Measurements from ENCODE around the gene SLC22A2.
"Not testable (repeated sequence)": the region's sequence is repeated elsewhere in the genome, so short reads cannot be mapped to it uniquely, and the experiment has no call there.

The SLC22A2 gene

DNA sequence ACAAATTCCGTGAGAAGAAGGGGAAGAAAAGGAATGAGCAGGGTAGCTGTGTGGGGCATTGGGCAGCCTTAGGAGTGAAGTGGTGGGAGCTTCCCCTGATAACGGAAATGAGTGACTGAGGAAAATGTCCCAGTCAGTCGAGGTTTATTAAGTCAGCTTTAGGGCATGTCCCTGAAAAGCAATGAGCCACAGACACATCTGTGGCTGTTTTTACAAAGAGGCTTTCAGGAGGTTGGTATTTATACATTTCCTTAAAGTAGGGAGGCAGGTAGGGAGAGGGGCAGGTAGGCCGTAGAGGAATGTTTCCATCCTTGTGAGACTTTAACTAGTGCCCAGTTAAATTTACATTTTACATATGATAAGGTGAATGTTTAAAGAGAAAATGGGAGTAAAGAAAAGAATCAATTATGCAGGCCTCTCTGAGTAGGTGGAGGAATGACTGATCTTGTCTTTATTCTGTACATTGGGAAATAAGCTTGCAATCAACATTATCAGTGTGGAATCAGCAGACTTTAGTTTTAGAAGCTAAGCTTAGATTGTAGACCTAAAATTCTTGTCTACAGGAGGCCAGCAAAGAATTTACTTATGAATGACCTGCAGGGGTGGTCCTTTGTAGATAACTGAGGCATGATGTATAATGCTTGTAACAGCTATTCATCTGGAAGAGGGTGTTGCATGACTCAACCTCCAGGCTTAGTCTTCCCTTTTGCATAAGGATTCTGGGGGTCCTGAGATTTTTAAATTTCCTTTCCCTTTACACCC lies 18.5 kb downstream of the SLC22A2 start:
- no peak for DNase-seq (ENCODE audit: low read depth)
- peaks cover 4% of the 10 kb centered on the region for H3K4me1 ChIP-seq (ENCODE audit: control insufficient read depth, insufficient read depth, low read length)
- H3K36me3 ChIP-seq (ENCODE audit: control insufficient read depth, insufficient read depth, low read length, severe bottlenecking): no peaks in the 10 kb centered on the region
- H3K27me3 ChIP-seq (replicated peaks; ENCODE audit: control insufficient read depth, insufficient read depth, low read length): no peaks in the 10 kb centered on the region
- H3K4me3 ChIP-seq (ENCODE audit: low read length): no peak overlapping the region
- H3K9ac ChIP-seq (ENCODE audit: low read length): no peak overlapping the region
- peaks cover 11% of the 10 kb centered on the region for H3K9me3 ChIP-seq (ENCODE audit: control insufficient read depth, low read length)

DNA sequence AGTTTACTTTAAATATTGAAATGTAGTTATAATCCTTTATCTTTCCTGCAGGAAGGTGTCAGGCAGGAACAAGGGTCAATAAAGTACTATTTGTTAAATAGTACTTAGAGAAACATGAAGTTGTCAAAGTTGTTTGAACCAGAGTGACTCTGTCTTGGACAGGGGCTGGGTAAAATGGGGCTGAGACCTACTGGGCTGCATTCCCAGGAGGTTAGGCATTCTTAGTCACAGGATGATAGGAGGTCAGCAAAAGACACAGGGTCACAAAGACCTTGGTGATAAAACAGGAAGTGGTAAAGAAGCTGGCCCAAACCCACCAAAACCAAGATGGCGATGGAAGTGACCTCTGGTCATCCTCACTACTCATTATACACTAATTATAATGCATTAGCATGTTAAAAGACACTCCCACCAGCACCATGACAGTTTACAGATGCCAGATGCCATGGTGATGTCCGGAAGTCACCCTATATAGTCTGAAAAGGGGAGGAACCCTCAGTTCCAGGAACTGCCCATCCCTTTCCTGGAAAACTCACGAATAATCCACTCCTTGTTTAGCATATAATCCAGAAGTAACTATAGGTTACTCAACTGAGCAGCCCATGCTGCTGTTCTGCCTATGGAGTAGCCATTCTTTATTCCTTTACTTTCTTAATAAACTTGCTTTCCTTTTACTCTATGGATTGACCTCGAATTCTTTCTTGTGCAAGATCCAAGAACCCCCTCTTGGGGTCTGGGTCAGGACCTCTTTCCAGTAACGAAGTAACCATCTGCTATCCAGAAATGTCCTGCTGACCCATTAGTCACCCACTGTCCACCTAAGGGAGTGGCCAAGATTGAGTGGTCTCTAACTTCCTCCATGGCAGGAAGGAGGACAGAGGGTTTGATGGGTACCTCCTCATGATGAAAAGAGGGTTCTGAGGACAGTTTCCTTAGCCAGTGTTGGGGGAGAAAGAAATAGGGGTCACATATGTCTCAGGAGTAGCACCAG lies 19.6 kb downstream of the SLC22A2 start:
- Histone ChIP-seq H3K4me1 (ENCODE audit: control insufficient read depth, insufficient read depth, low read length) (peaks cover 4% of the 10 kb centered on the region), H3K4me3 (ENCODE audit: low read length) (no peak overlapping the region), H3K27me3 (replicated peaks; ENCODE audit: control insufficient read depth, insufficient read depth, low read length) (no peaks in the 10 kb centered on the region), H3K36me3 (ENCODE audit: control insufficient read depth, insufficient read depth, low read length, severe bottlenecking) (no peaks in the 10 kb centered on the region), H3K9ac (ENCODE audit: low read length) (no peak overlapping the region), H3K9me3 (ENCODE audit: control insufficient read depth, low read length) (peaks cover 11% of the 10 kb centered on the region)
- DNase-seq (ENCODE audit: low read depth): no peak

- no peak for DNase-seq (ENCODE audit: low read depth)
- H3K4me1 ChIP-seq (ENCODE audit: control insufficient read depth, insufficient read depth, low read length): peaks cover 4% of the 10 kb centered on the region
- H3K4me3 ChIP-seq (ENCODE audit: low read length): no peak overlapping the region
- H3K36me3 ChIP-seq (ENCODE audit: control insufficient read depth, insufficient read depth, low read length, severe bottlenecking): no peaks in the 10 kb centered on the region
- no peaks in the 10 kb centered on the region for H3K27me3 ChIP-seq (replicated peaks; ENCODE audit: control insufficient read depth, insufficient read depth, low read length)
- H3K9ac ChIP-seq (ENCODE audit: low read length): no peak overlapping the region
- H3K9me3 ChIP-seq (ENCODE audit: control insufficient read depth, low read length): peaks cover 11% of the 10 kb centered on the region
Observed at GRCh38 chr6:160238278-160238711, 20.3 kb downstream of the SLC22A2 start.

- DNase-seq (ENCODE audit: low read depth); H3K27me3 ChIP-seq (replicated peaks; ENCODE audit: control insufficient read depth, insufficient read depth, low read length); H3K36me3 ChIP-seq (ENCODE audit: control insufficient read depth, insufficient read depth, low read length, severe bottlenecking); H3K4me3 ChIP-seq (ENCODE audit: low read length); H3K4me1 ChIP-seq (ENCODE audit: control insufficient read depth, insufficient read depth, low read length); H3K9ac ChIP-seq (ENCODE audit: low read length): not testable (repeated sequence)
- H3K9me3 ChIP-seq (ENCODE audit: control insufficient read depth, low read length): peaks cover 11% of the 10 kb centered on the region
Observed at GRCh38 chr6:160237597-160238275, 20.9 kb downstream of the SLC22A2 start.

DNA sequence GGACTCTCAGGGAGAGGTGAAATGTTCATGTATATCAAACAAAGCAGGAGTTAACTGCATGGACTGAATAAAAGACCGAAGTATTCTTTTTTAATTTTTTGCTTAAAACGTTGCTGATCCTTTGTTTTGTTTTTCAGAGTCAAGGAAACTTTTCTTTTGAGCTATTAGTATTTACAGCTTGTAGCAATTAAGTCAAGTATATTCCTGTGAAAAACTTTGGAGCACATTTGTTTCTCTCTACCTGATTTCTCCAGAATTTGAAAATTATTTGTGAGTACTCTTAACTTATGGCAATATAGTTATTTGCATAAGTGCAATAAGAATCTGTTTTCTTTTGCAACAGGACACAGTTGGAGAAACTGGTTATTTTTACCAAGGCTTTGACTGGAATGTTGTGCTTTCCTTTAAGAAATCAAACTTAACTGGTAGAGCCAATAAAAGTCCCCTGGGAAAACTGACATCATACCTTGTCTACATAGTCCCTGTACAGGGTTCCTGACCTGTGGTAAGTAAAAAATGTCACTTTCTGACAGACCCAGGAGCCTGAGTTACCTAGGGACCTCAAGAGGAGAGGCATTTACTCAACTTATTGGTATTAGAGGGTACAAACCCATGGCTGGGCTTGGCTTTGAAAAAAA lies 22.3 kb downstream of the SLC22A2 start:
- H3K27me3 ChIP-seq (replicated peaks; ENCODE audit: control insufficient read depth, insufficient read depth, low read length); H3K4me3 ChIP-seq (ENCODE audit: low read length); H3K9ac ChIP-seq (ENCODE audit: low read length); DNase-seq (ENCODE audit: low read depth); H3K4me1 ChIP-seq (ENCODE audit: control insufficient read depth, insufficient read depth, low read length); H3K36me3 ChIP-seq (ENCODE audit: control insufficient read depth, insufficient read depth, low read length, severe bottlenecking): not testable (repeated sequence)
- H3K9me3 ChIP-seq (ENCODE audit: control insufficient read depth, low read length): peaks cover 11% of the 10 kb centered on the region

GRCh38 chr6:160233950-160234640 lies 24.5 kb downstream of the SLC22A2 start:
- H3K36me3 ChIP-seq (ENCODE audit: control insufficient read depth, insufficient read depth, low read length, severe bottlenecking); H3K4me3 ChIP-seq (ENCODE audit: low read length); H3K9ac ChIP-seq (ENCODE audit: low read length); H3K27me3 ChIP-seq (replicated peaks; ENCODE audit: control insufficient read depth, insufficient read depth, low read length); H3K4me1 ChIP-seq (ENCODE audit: control insufficient read depth, insufficient read depth, low read length); DNase-seq (ENCODE audit: low read depth): not testable (repeated sequence)
- peaks cover 11% of the 10 kb centered on the region for H3K9me3 ChIP-seq (ENCODE audit: control insufficient read depth, low read length)

- no peak overlapping the region for H3K9ac ChIP-seq (ENCODE audit: low read length)
- no peaks in the 10 kb centered on the region for H3K9me3 ChIP-seq (ENCODE audit: control insufficient read depth, low read length)
- no peaks in the 10 kb centered on the region for H3K36me3 ChIP-seq (ENCODE audit: control insufficient read depth, insufficient read depth, low read length, severe bottlenecking)
- no peaks in the 10 kb centered on the region for H3K27me3 ChIP-seq (replicated peaks; ENCODE audit: control insufficient read depth, insufficient read depth, low read length)
- H3K4me1 ChIP-seq (ENCODE audit: control insufficient read depth, insufficient read depth, low read length): peaks cover 4% of the 10 kb centered on the region
- H3K4me3 ChIP-seq (ENCODE audit: low read length): no peak overlapping the region
- no peak for DNase-seq (ENCODE audit: low read depth)
Observed at GRCh38 chr6:160227769-160228161, 30.9 kb downstream of the SLC22A2 start.

- DNase-seq (ENCODE audit: low read depth): no peak
- peaks cover 4% of the 10 kb centered on the region for H3K4me1 ChIP-seq (ENCODE audit: control insufficient read depth, insufficient read depth, low read length)
- no peak overlapping the region for H3K4me3 ChIP-seq (ENCODE audit: low read length)
- H3K9me3 ChIP-seq (ENCODE audit: control insufficient read depth, low read length): no peaks in the 10 kb centered on the region
- H3K9ac ChIP-seq (ENCODE audit: low read length): no peak overlapping the region
- H3K27me3 ChIP-seq (replicated peaks; ENCODE audit: control insufficient read depth, insufficient read depth, low read length): no peaks in the 10 kb centered on the region
- no peaks in the 10 kb centered on the region for H3K36me3 ChIP-seq (ENCODE audit: control insufficient read depth, insufficient read depth, low read length, severe bottlenecking)
Observed at GRCh38 chr6:160227038-160227768, 31.4 kb downstream of the SLC22A2 start.

- Histone ChIP-seq H3K9ac (ENCODE audit: low read length) (no peak overlapping the region), H3K27me3 (replicated peaks; ENCODE audit: control insufficient read depth, insufficient read depth, low read length) (no peaks in the 10 kb centered on the region), H3K4me3 (ENCODE audit: low read length) (peak overlapping the region; percentile 12), H3K36me3 (ENCODE audit: control insufficient read depth, insufficient read depth, low read length, severe bottlenecking) (no peaks in the 10 kb centered on the region), H3K9me3 (ENCODE audit: control insufficient read depth, low read length) (no peaks in the 10 kb centered on the region), H3K4me1 (ENCODE audit: control insufficient read depth, insufficient read depth, low read length) (peaks cover 4% of the 10 kb centered on the region)
- no peak for DNase-seq (ENCODE audit: low read depth)
Observed at GRCh38 chr6:160226118-160226591, 32.5 kb downstream of the SLC22A2 start.

All from adipocyte (in vitro differentiated cells).